PC-9 (cell line): Measurements from ENCODE around the gene SMARCC2.

Experiments
- CTCF ChIP-seq: fragments of 200-600 bp; sonication (generic); conservative IDR thresholded peaks from 2 replicates; pipeline ENCODE4 v1.6.1; 2017; ENCODE audit warnings: mixed run types, antibody characterized with exemption, mild to moderate bottlenecking, moderate library complexity
- EZH2 ChIP-seq: fragments of 200-600 bp; sonication (generic); IDR thresholded peaks from 2 replicates; pipeline ENCODE4 v1.8.0; 2017; ENCODE audit warnings: antibody characterized with exemption, low read depth

- TF ChIP-seq CTCF = no peak
- TF ChIP-seq EZH2 = no peak
Measured at GRCh38 chr12:56231184-56231582, 41.9 kb upstream of the SMARCC2 start.
